NCI-H2227 (cell line): Measurements from ENCODE around the gene RTN4RL1.
A peak's percentile ranks its signal among the peaks of the same experiment; 100 is the strongest.

ENCODE experiments used
- DNase-seq: peaks from one replicate; lab custom pipeline; 2025; ENCODE audit not compliant: unreplicated experiment; lab: John Stamatoyannopoulos, UW

The RTN4RL1 gene

GRCh38 chr17:2048805-2049204, 23.7 kb upstream of the RTN4RL1 start:
- DNase-seq, result no peak

- DNase-seq, result no peak
These were observed 22.5 kb upstream of the RTN4RL1 start for GRCh38 chr17:2047590-2047989.

GRCh38 chr17:2044263-2044894, 19.2 kb upstream of the RTN4RL1 start:
- DNase-seq, result no peak

- DNase-seq, result no peak
These were observed 18.7 kb upstream of the RTN4RL1 start for GRCh38 chr17:2043785-2044184.

GRCh38 chr17:2042933-2043332, 17.8 kb upstream of the RTN4RL1 start:
- no peak for DNase-seq

- peak; percentile 47 for DNase-seq
These were observed 17.3 kb upstream of the RTN4RL1 start for GRCh38 chr17:2042390-2042847.

- peak; percentile 97 for DNase-seq
These were observed 16.6 kb upstream of the RTN4RL1 start, which contains the start of gene OVCA2 for GRCh38 chr17:2041561-2042389. Gene OVCA2 (plus strand): TSS chr17:2042022. CDS start chr17:2042048, 26 bp downstream.

- peak; percentile 67 for DNase-seq
These were observed 15.9 kb upstream of the RTN4RL1 start for GRCh38 chr17:2040942-2041560.

GRCh38 chr17:2040219-2040827, 15.2 kb upstream of the RTN4RL1 start:
- DNase-seq, result no peak

- DNase-seq, result no peak
These were observed 12.0 kb upstream of the RTN4RL1 start for GRCh38 chr17:2037155-2037554.

- DNase-seq, result no peak
These were observed 10.7 kb upstream of the RTN4RL1 start for GRCh38 chr17:2035541-2036488.

GRCh38 chr17:2034806-2035540, 9.8 kb upstream of the RTN4RL1 start:
- no peak for DNase-seq

- no peak for DNase-seq
These were observed 9.0 kb upstream of the RTN4RL1 start for GRCh38 chr17:2034157-2034556.

GRCh38 chr17:2033153-2033552, 8.0 kb upstream of the RTN4RL1 start:
- DNase-seq, result no peak

- no peak for DNase-seq
These were observed 5.6 kb upstream of the RTN4RL1 start for GRCh38 chr17:2030779-2031163.

GRCh38 chr17:2029911-2030778, 5.0 kb upstream of the RTN4RL1 start, which contains the start of gene DPH1:
Gene DPH1 (plus strand): TSS chr17:2030153. CDS start chr17:2030170, 17 bp downstream.
- peak; percentile 88 for DNase-seq

- peak; percentile 54 for DNase-seq
These were observed 3.6 kb upstream of the RTN4RL1 start for GRCh38 chr17:2028737-2029136.

- no peak for DNase-seq
These were observed 3.1 kb upstream of the RTN4RL1 start for GRCh38 chr17:2028234-2028614.
